ENCODE results near the gene ZNF740. TPM values are rescaled to one million over a fixed set of nuclear protein-coding genes. Genes with fewer than 3 reads are reported as not detected.

The ZNF740 gene
- polyA plus RNA-seq, 1 donor (not counting 4 experiments of a cell fraction or from before 2014, with no cell fraction given), result 11.8 TPM

- Histone ChIP-seq H3K27ac (ENCODE audit: control insufficient read depth, insufficient read depth, low read length) (no peak overlapping the region), H3K36me3 (ENCODE audit: control insufficient read depth in 2 of 2, extremely low read depth in 1 of 2, insufficient read depth in 2 of 2, low read length in 2 of 2) (peaks cover 39 to 56% of the 10 kb centered on the region in 2 experiments)
- dilution Hi-C loops (cut with MboI; ENCODE audit: extremely low pct_ligation_motif_present, low sequenced_read_pairs), result no loop called here
These were observed 34.3 kb downstream of the ZNF740 start for GRCh38 chr12:53214687-53215455.

GRCh38 chr12:53215497-53215896, 35.0 kb downstream of the ZNF740 start:
- H3K27ac ChIP-seq (ENCODE audit: control insufficient read depth, insufficient read depth, low read length), result no peak overlapping the region
- no peak overlapping the region for H2AFZ ChIP-seq (ENCODE audit: control insufficient read depth, low read length)
- DNase-seq (ENCODE audit: low read depth, low spot score) (no peak), FAIRE-seq (no peak)
- H3K79me2 ChIP-seq (ENCODE audit: control insufficient read depth, insufficient read depth, low read length), result peaks cover 25% of the 10 kb centered on the region
- H3K9me3 ChIP-seq (ENCODE audit: control insufficient read depth, low read depth, low read length), result no peaks in the 10 kb centered on the region
- no peak overlapping the region for H3K4me3 ChIP-seq (ENCODE audit: control insufficient read depth in 2 of 3, extremely low read depth in 1 of 3, insufficient read depth in 2 of 3, low read depth in 1 of 3, low read length in 3 of 3)
- H3K9ac ChIP-seq (ENCODE audit: control insufficient read depth, extremely low read depth, insufficient read depth, low read length), result no peak overlapping the region
- H3K36me3 ChIP-seq (ENCODE audit: control insufficient read depth in 2 of 2, extremely low read depth in 1 of 2, insufficient read depth in 2 of 2, low read length in 2 of 2), result peaks cover 36 to 50% of the 10 kb centered on the region in 2 experiments
- no peaks in the 10 kb centered on the region for H3K27me3 ChIP-seq (ENCODE audit: control insufficient read depth, extremely low read depth, insufficient read depth, low read length)
- dilution Hi-C loops (cut with MboI; ENCODE audit: extremely low pct_ligation_motif_present, low sequenced_read_pairs), result no loop called here
- TF ChIP-seq CTCF (optimal IDR thresholded peaks at IDR 0.05 in 1 of 3, IDR thresholded peaks at IDR 0.05 in 1 of 3, conservative IDR thresholded peaks at IDR 0.05 in 1 of 3; ENCODE audit: extremely low read depth in 1 of 3, insufficient read depth in 2 of 3, low read length in 3 of 3), result no peak
- no peak for TF ChIP-seq EZH2 (IDR thresholded peaks at IDR 0.05; ENCODE audit: low read length)
- H4K20me1 ChIP-seq (ENCODE audit: control insufficient read depth, extremely low read depth, insufficient read depth, low read length), result peaks cover 2% of the 10 kb centered on the region
- H3K4me2 ChIP-seq (ENCODE audit: control insufficient read depth, extremely low read depth, insufficient read depth, low read depth, low read length), result no peak overlapping the region
- H3K4me1 ChIP-seq (ENCODE audit: control insufficient read depth, extremely low read depth, insufficient read depth, low read length), result peaks cover 33% of the 10 kb centered on the region
- H3K9me1 ChIP-seq (ENCODE audit: control insufficient read depth, extremely low read depth, insufficient read depth, low read length), result no peaks in the 10 kb centered on the region

More at GRCh38 chr12:53214687-53215455, 34.3 kb downstream of the ZNF740 start:
- H3K79me2 ChIP-seq (ENCODE audit: control insufficient read depth, insufficient read depth, low read length), result peaks cover 24% of the 10 kb centered on the region
- no peak overlapping the region for H3K4me2 ChIP-seq (ENCODE audit: control insufficient read depth, extremely low read depth, insufficient read depth, low read depth, low read length)
- no peaks in the 10 kb centered on the region for H3K9me3 ChIP-seq (ENCODE audit: control insufficient read depth, low read depth, low read length)
- H3K9me1 ChIP-seq (ENCODE audit: control insufficient read depth, extremely low read depth, insufficient read depth, low read length), result no peaks in the 10 kb centered on the region
- H3K27me3 ChIP-seq (ENCODE audit: control insufficient read depth, extremely low read depth, insufficient read depth, low read length), result no peaks in the 10 kb centered on the region
- H4K20me1 ChIP-seq (ENCODE audit: control insufficient read depth, extremely low read depth, insufficient read depth, low read length), result no peaks in the 10 kb centered on the region
- FAIRE-seq, result no peak
- TF ChIP-seq CTCF (optimal IDR thresholded peaks at IDR 0.05 in 1 of 3, IDR thresholded peaks at IDR 0.05 in 1 of 3, conservative IDR thresholded peaks at IDR 0.05 in 1 of 3; ENCODE audit: extremely low read depth in 1 of 3, insufficient read depth in 2 of 3, low read length in 3 of 3), result no peak
- no peak for TF ChIP-seq EZH2 (IDR thresholded peaks at IDR 0.05; ENCODE audit: low read length)
- peaks cover 30% of the 10 kb centered on the region for H3K4me1 ChIP-seq (ENCODE audit: control insufficient read depth, extremely low read depth, insufficient read depth, low read length)
- no peak overlapping the region for H3K4me3 ChIP-seq (ENCODE audit: control insufficient read depth in 2 of 3, extremely low read depth in 1 of 3, insufficient read depth in 2 of 3, low read depth in 1 of 3, low read length in 3 of 3)
- H3K9ac ChIP-seq (ENCODE audit: control insufficient read depth, extremely low read depth, insufficient read depth, low read length), result no peak overlapping the region
- no peak for DNase-seq (ENCODE audit: low read depth, low spot score)
- no peak overlapping the region for H2AFZ ChIP-seq (ENCODE audit: control insufficient read depth, low read length)
